Mesothelial cell of epicardium (in vitro differentiated cells): ENCODE data around the gene TMTC1. TPM values are rescaled to one million over a fixed set of nuclear protein-coding genes. Genes with fewer than 3 reads are reported as not detected.

Experiments used
- DNase-seq, 2 experiments: peaks; one replicate each; pipeline ENCODE4 v3.0.0; 2021; ENCODE audit warnings: low spot score in 2 of 2; ENCODE audit not compliant: unreplicated experiment in 2 of 2
- H3K27ac Mint-ChIP-seq: 2 replicates; pipeline ENCODE4 v1.8.0; 2021; ENCODE audit warnings: mixed read lengths
- H3K27me3 Mint-ChIP-seq: 2 replicates; pipeline ENCODE4 v1.8.0; 2021; ENCODE audit warnings: low read depth, mixed read lengths
- H3K36me3 Mint-ChIP-seq: 2 replicates; pipeline ENCODE4 v1.8.0; 2021; ENCODE audit warnings: mixed read lengths
- H3K4me1 Mint-ChIP-seq: 2 replicates; pipeline ENCODE4 v1.8.0; 2021; ENCODE audit warnings: mixed read lengths
- H3K4me3 Mint-ChIP-seq: 2 replicates; pipeline ENCODE4 v1.8.0; 2021; ENCODE audit warnings: mild to moderate bottlenecking, moderate library complexity, mixed read lengths
- H3K9me3 Mint-ChIP-seq: 2 replicates; pipeline ENCODE4 v1.8.0; 2021; ENCODE audit warnings: mixed read lengths
- CTCF ChIP-seq: fragments of 200-600 bp; sonication (generic); IDR thresholded peaks from one replicate; pipeline ENCODE4 v1.5.0; 2021; ENCODE audit warnings: antibody characterized with exemption; ENCODE audit not compliant: unreplicated experiment
- total RNA-seq: library from RNA; stranded (reverse); gene quantifications from 3 replicates; pipeline ENCODE4 v1.2.1, GENCODE V29; 2021

The TMTC1 gene
- total RNA-seq, 1 donor from 2014 or later, result 1.0 TPM

- no peak overlapping the region for H3K27ac Mint-ChIP-seq
- H3K9me3 Mint-ChIP-seq, result no peaks in the 10 kb centered on the region
- TF ChIP-seq CTCF, result no peak
- no peak for DNase-seq
- no peaks in the 10 kb centered on the region for H3K36me3 Mint-ChIP-seq
- H3K4me3 Mint-ChIP-seq, result no peak overlapping the region
- H3K27me3 Mint-ChIP-seq, result no peaks in the 10 kb centered on the region
- peaks cover 19% of the 10 kb centered on the region for H3K4me1 Mint-ChIP-seq
Measured at GRCh38 chr12:29694002-29694401, 89.7 kb downstream of the TMTC1 start.

- Mint-ChIP-seq H3K27me3 (no peaks in the 10 kb centered on the region), H3K4me3 (no peak overlapping the region), H3K9me3 (no peaks in the 10 kb centered on the region), H3K4me1 (peaks cover 13% of the 10 kb centered on the region), H3K36me3 (no peaks in the 10 kb centered on the region), H3K27ac (no peak overlapping the region)
- no peak for DNase-seq
- no peak for TF ChIP-seq CTCF
Measured at GRCh38 chr12:29692237-29692636, 91.5 kb downstream of the TMTC1 start.

DNA sequence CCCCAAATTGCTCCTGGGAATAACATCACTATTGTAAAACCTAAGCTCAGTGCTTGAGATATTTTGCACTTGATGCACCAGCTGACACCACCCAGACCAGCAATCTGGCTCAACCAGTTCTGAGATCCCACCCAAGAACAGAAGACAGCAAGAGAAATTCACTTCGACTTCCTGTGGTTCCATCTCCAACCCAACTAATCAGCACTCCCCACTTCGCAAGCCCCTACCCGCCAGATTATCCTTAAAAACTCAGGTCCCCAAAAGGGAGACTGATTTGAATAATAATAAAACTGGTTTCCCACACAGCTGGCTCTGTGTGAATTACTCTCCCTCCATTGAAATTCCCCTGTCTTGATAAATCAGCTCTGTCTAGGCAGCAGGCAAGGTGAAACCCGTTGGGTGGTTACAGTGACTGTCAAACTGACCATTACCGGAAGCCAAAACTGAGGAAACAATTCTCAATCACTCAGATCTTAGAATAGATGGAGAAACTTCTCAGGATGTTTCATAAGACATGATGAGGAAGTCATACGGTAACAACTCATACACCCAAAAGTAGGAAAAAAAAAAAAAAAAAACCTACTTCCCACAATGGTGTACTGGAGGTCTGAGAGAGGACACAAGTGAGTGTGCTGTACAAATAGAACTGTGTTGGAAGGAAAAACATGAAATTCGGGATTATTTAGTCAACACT lies 92.4 kb downstream of the TMTC1 start:
- no peak overlapping the region for H3K27ac Mint-ChIP-seq
- peaks cover 13% of the 10 kb centered on the region for H3K4me1 Mint-ChIP-seq
- H3K27me3 Mint-ChIP-seq, result no peaks in the 10 kb centered on the region
- H3K36me3 Mint-ChIP-seq, result no peaks in the 10 kb centered on the region
- no peak for TF ChIP-seq CTCF
- DNase-seq, result no peak
- H3K9me3 Mint-ChIP-seq, result no peaks in the 10 kb centered on the region
- no peak overlapping the region for H3K4me3 Mint-ChIP-seq

- H3K27me3 Mint-ChIP-seq, result no peaks in the 10 kb centered on the region
- no peak for DNase-seq
- no peak overlapping the region for H3K4me3 Mint-ChIP-seq
- no peak overlapping the region for H3K27ac Mint-ChIP-seq
- peaks cover 13% of the 10 kb centered on the region for H3K4me1 Mint-ChIP-seq
- TF ChIP-seq CTCF, result no peak
- no peaks in the 10 kb centered on the region for H3K36me3 Mint-ChIP-seq
- no peaks in the 10 kb centered on the region for H3K9me3 Mint-ChIP-seq
Measured at GRCh38 chr12:29690728-29691127, 93.0 kb downstream of the TMTC1 start.

DNA sequence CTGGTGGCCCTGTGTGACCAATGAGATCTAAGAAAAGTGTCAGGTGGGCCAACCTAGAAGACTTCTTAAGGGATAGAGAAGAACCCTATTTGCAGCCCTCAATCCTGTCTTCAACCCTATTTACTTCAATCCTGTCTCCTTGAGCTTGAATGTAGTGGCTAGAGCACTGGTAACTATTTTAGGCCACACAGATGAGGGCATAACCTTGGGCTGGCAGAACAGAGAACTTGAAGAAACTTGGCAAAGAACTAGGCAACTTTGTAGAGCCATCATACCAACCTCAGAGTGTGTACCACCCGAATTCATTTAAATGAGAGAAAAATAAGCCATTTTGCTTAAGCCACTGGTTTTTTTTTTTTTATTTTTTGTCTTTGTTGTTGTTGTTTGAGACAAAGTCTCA lies 94.8 kb downstream of the TMTC1 start:
- no peak for DNase-seq
- Mint-ChIP-seq H3K4me3 (no peak overlapping the region), H3K27ac (no peak overlapping the region), H3K9me3 (no peaks in the 10 kb centered on the region), H3K4me1 (peaks cover 19% of the 10 kb centered on the region), H3K36me3 (no peaks in the 10 kb centered on the region), H3K27me3 (no peaks in the 10 kb centered on the region)
- no peak for TF ChIP-seq CTCF

DNA sequence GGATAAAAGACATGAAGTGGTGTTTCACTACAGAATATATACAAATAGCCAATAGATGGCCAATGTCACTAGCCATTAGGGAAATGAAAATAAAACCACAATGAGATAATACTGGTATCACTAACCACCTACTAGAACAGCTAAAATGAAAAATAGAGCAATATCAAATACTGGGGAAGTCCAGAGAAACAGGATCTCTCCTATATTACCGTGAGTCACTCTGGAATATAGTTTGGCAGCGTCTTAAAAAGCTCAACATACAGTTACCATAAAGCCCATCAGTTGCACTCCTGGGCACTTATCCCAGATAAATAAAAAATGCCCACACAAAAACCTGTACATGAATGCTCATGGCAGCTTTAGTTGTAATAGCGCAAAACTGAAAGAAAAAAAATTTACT lies 101.7 kb downstream of the TMTC1 start:
- Mint-ChIP-seq H3K4me1 (peaks cover 6% of the 10 kb centered on the region), H3K4me3 (no peak overlapping the region)

More for the DNA sequence above, 101.7 kb downstream of the TMTC1 start:
- no peaks in the 10 kb centered on the region for H3K27me3 Mint-ChIP-seq
- H3K9me3 Mint-ChIP-seq, result no peaks in the 10 kb centered on the region
- H3K27ac Mint-ChIP-seq, result no peak overlapping the region
- no peaks in the 10 kb centered on the region for H3K36me3 Mint-ChIP-seq
- TF ChIP-seq CTCF, result no peak
- DNase-seq, result no peak
